Measurements from ENCODE around the gene DIRAS1. TPM values are rescaled to one million over a fixed set of nuclear protein-coding genes. Genes with fewer than 3 reads are reported as not detected.

DIRAS1 gene, protein sequence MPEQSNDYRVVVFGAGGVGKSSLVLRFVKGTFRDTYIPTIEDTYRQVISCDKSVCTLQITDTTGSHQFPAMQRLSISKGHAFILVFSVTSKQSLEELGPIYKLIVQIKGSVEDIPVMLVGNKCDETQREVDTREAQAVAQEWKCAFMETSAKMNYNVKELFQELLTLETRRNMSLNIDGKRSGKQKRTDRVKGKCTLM
- 10 to 100 TPM in 1 of 6 donors, 1 to 10 TPM in 5; 2.7 to 16.3 (median 4.5) TPM for total RNA-seq
- polyA plus RNA-seq, result 1 to 10 TPM; 2.4 to 2.8 TPM

DNA sequence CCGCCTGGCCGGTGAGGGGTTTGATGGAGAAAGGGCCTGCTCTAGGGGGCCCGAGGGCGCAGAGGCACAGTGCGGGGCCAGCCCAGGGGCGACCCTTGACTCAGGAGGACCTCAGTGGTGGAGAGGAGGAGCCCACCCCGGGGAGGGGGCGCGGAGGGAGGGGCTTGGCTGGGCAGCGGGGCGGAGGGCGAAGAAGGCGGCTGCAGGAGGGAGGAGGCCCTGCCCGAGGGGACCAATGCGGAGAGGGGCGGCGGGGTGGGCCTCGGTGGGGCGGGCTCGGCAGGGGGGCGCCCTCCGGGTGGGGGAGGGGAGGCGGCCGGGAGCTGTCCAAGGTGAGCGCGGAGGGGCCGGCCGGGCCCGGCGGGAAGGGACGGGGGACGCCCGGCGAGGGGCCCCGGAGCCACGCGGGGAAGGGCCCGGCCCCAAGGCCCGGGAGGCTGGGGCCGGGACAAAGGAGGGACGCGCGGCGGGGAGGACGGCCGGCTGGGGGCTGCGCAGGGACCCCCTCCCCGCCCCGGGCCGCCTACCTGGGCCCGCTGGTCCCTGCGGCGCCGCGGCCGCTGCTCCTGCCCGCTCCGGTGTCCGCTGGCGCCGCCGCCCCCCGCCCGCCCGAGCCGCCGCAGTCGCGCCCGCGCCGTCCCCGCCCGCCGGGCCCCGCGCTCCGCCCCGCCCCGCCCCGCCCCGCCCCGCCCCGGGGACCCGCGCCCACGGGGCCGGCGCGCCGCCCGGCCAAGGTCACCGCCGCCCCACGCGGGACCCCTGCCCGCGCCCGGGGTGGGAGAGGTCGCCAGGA is at the start of gene DIRAS1:
TSS of gene DIRAS1 (minus strand) at position 596 of the 793 bp plus-strand sequence. CDS start 3,566 bp downstream, outside the sequence.
- intact Hi-C loops (cut with DNase I), result no loop called here
- DNase-seq, result peak in 1 of 6 donors; percentile 67
- H3K36me3 ChIP-seq, result no peaks in the 10 kb centered on the region
- no peak for FAIRE-seq
- no peaks in the 10 kb centered on the region for H3K27me3 ChIP-seq
- peak in 3 of 4 donors; percentile 35 to 52 (median 41) for ATAC-seq
- TF ChIP-seq, protein P1, sequence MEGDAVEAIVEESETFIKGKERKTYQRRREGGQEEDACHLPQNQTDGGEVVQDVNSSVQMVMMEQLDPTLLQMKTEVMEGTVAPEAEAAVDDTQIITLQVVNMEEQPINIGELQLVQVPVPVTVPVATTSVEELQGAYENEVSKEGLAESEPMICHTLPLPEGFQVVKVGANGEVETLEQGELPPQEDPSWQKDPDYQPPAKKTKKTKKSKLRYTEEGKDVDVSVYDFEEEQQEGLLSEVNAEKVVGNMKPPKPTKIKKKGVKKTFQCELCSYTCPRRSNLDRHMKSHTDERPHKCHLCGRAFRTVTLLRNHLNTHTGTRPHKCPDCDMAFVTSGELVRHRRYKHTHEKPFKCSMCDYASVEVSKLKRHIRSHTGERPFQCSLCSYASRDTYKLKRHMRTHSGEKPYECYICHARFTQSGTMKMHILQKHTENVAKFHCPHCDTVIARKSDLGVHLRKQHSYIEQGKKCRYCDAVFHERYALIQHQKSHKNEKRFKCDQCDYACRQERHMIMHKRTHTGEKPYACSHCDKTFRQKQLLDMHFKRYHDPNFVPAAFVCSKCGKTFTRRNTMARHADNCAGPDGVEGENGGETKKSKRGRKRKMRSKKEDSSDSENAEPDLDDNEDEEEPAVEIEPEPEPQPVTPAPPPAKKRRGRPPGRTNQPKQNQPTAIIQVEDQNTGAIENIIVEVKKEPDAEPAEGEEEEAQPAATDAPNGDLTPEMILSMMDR (IDR thresholded peaks at IDR 0.05), result no peak
- H3K9me3 ChIP-seq, result no peaks in the 10 kb centered on the region
- peaks cover 0 to 4% (median 0%) of the 10 kb centered on the region in 3 donors for H3K4me1 ChIP-seq
- WGBS, 2 donors, result 1% methylated on average over 34 to 99 of the region's 100 CpGs
- H3K27ac ChIP-seq, result no peak within 1 kb of the TSS
- H3K4me3 ChIP-seq, result peak within 1 kb of the TSS; percentile 20 to 52 (median 35)

DNA sequence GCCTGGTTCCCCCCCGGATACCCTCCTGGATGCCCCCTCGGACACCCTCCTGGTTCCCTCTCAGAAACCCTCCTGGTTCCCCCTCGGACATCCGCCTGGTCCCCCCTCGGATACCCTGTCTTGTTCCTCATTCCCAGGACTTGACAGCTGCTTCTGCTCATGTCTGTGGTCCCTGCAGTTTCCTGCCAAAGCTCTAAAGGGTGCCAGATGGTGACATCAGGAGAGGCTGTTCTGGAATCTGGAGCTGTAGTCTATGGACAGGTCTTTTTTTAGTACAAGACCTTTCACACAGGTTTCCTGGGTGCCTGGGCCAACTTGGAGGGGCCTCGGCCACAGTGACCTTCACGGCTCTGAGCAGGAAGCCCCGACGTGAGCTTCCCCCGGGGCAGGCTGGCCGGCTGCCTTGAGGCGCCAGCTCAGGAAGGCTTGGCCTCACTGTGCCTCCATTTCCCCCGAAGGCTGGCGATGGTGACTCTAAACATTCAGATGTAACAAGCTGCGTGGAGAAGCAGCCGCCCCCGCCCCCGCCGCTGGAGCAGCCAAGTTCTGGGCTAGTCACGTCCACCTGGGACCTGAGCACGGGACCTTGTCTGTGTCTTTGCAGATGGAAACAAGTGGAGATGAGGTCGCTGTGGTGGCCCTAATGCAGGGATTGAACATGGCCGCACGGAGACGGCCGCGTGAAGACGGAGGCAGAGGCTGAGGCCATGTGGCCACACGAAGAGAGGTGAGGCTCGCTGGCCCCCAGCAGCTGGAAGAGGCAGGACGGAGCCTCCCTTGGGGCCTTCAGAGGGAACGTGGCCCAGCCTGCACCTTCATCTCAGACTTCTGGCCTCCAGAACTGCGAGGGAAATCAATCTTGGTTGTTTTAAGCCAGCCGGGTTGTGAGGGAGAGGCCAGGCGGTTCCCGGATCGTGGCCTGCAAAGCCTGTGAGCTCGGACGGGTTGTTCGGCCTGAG is 49.2 kb upstream of the DIRAS1 start:
- ATAC-seq (peak in 3 of 4 donors; percentile 17 to 68 (median 50)), FAIRE-seq (no peak), DNase-seq (no peak)
- WGBS, 2 donors, result 77 to 83% methylated on average over 40 of the region's 40 CpGs
- Histone ChIP-seq H3K4me1 (no peaks in the 10 kb centered on the region), H3K9me3 (no peaks in the 10 kb centered on the region), H3K27ac (peak overlapping the region in 2 of 4 donors; percentile 33 to 46), H3K27me3 (no peaks in the 10 kb centered on the region), H3K4me3 (no peak overlapping the region), H3K36me3 (peaks cover 0 to 19% (median 0%) of the 10 kb centered on the region in 3 donors)
- TF ChIP-seq, protein P1 (IDR thresholded peaks at IDR 0.05), result no peak
- intact Hi-C loops (cut with DNase I), result no loop called here

DNA sequence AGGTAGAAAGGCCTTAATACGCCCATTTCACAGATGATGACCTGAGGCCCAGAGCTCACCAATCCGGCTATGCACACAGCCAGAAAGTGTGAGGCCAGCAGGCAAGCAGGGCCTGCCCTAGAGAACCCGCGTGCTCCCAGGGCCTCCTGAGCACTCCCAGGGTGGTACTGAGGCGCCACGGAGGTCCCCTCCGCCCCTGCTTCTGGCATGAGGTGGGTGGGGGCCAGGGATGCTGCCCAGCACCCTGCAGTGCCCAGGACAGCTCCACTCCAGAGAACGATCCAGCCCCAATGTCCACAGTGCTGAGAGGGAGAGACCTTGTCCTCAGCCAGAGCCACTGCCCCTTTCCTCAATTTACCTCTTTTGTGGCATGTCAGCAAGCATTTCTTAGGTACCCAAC is 48.0 kb upstream of the DIRAS1 start:
- Histone ChIP-seq H3K27me3 (no peaks in the 10 kb centered on the region), H3K36me3 (peaks cover 0 to 30% (median 0%) of the 10 kb centered on the region in 3 donors), H3K4me1 (no peaks in the 10 kb centered on the region), H3K9me3 (no peaks in the 10 kb centered on the region), H3K27ac (no peak overlapping the region), H3K4me3 (no peak overlapping the region)
- 93 to 95% methylated on average over 8 of the region's 8 CpGs for WGBS, 2 donors
- intact Hi-C loops (cut with DNase I), result loop anchor here in 1 of 3 donors (10.0 kb wide), 1 partner anchor 114 kb away; no protein-coding TSS in a partner anchor
- no peak for FAIRE-seq
- no peak for DNase-seq
- no peak for ATAC-seq
- TF ChIP-seq, protein P1 (IDR thresholded peaks at IDR 0.05), result no peak

DNA sequence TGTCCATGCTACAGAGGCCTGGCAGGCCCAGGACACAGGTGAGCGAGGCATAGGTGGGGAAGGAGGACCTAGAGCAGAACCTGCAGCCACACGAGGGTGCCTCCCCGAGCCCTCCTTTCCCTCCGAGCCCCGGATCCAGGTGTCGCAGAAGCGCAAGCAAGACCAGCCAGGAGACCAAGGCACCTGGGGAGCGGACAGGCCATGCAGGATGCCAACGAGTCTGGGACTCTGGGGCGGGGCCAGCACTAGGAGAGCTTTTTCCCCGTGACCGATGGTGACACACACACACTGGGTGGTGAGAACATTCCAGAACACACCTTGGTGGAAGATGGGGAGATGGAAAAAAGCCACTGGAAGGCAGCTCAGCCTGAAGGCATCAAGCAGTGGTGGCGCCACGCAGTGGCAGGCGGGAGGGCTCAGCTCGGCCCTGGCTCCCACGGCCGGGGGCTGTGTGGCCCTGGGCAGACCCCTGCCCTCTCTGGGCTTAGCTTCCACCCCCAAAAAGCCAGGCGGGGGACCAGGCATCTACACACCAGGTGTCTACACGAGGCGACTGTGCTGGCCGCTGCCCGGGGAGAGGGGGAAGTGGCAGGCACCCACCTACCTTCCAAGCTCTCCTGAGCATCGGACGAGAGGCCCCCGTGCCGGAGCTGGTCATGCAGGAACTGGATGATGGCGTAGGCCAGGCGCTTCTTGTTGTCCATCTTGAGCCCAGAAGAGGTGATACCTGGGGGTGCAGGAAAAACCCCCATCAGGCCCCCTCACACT is 47.4 kb upstream of the DIRAS1 start:
- Histone ChIP-seq H3K36me3 (peaks cover 0 to 37% (median 2%) of the 10 kb centered on the region in 3 donors), H3K27me3 (no peaks in the 10 kb centered on the region), H3K9me3 (no peaks in the 10 kb centered on the region), H3K27ac (no peak overlapping the region), H3K4me1 (no peaks in the 10 kb centered on the region), H3K4me3 (no peak overlapping the region)
- ATAC-seq, result no peak
- intact Hi-C loops (cut with DNase I), result loop anchor here in 1 of 3 donors (10.0 kb wide), 1 partner anchor 114 kb away; no protein-coding TSS in a partner anchor
- TF ChIP-seq, protein P1 (IDR thresholded peaks at IDR 0.05), result no peak
- no peak for FAIRE-seq
- no peak for DNase-seq
- 92 to 94% methylated on average over 29 of the region's 29 CpGs for WGBS, 2 donors
